GM12878 (cell line): ENCODE results near the gene BUB1.
"Not testable (repeated sequence)": the region's sequence is repeated elsewhere in the genome, so short reads cannot be mapped to it uniquely, and the experiment has no call there.

Experiments
- CEBPB ChIP-seq, 2 experiments: fragments of 150-350 bp in 1 of 2; IDR thresholded peaks; 2 replicates each; pipeline ENCODE4 v1.6.1; 2012 to 2014; ENCODE audit warnings: low read depth in 2 of 2, low read length in 2 of 2, borderline replicate concordance in 1 of 2, inconsistent platforms in 1 of 2
- EZH2 ChIP-seq: IDR thresholded peaks from 2 replicates; pipeline ENCODE4 v1.6.1; 2012; ENCODE audit warnings: low read depth, mild to moderate bottlenecking, control low read depth, inconsistent platforms, low read length, borderline replicate concordance; ENCODE audit not compliant: control insufficient read depth
- FOXM1 ChIP-seq: IDR thresholded peaks from 2 replicates; pipeline ENCODE4 v1.6.1; 2012; ENCODE audit warnings: low read depth, mild to moderate bottlenecking, inconsistent platforms, low read length, moderate library complexity
- IKZF1 ChIP-seq: fragments of 450-650 bp; conservative IDR thresholded peaks from 2 replicates; pipeline ENCODE4 v1.6.1; 2017; ENCODE audit warnings: antibody characterized with exemption, mild to moderate bottlenecking
- JUND ChIP-seq: IDR thresholded peaks from 2 replicates; pipeline ENCODE4 v1.6.1; 2012; ENCODE audit warnings: low read depth, mild to moderate bottlenecking, low read length, improper control_type of control experiment, moderate library complexity
- TAF1 ChIP-seq: IDR thresholded peaks from 2 replicates; pipeline ENCODE4 v1.6.1; 2011; ENCODE audit warnings: mild to moderate bottlenecking, low read depth, low read length, borderline replicate concordance
- TF ChIP-seq, protein P1 (sequence below): fragments of 450-650 bp; IDR thresholded peaks from 2 replicates; pipeline ENCODE4 v1.6.1; 2017; ENCODE audit warnings: mild to moderate bottlenecking, low read depth, inconsistent platforms; ENCODE audit not compliant: poor library complexity, severe bottlenecking

DNA sequence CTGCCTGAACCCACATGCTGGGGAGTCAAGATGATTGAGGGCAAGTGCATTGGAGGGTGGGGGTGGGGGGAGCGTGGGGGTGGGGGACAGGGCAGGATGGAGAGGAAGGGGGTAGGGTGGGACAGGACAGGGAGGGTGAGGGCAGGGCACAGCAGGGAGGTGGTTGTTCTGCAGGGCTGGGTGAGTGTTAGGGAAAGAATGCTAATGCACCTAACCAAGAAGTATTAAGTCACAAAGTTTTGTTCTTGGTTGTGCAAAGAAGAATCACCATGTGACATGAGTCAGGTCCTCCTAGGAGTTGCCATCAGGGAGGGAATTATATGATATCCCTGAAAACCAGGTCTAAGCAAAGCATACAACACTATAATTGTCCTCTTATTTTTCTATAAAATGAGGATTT is 63.9 kb downstream of the BUB1 start:
- TF ChIP-seq, protein P1, sequence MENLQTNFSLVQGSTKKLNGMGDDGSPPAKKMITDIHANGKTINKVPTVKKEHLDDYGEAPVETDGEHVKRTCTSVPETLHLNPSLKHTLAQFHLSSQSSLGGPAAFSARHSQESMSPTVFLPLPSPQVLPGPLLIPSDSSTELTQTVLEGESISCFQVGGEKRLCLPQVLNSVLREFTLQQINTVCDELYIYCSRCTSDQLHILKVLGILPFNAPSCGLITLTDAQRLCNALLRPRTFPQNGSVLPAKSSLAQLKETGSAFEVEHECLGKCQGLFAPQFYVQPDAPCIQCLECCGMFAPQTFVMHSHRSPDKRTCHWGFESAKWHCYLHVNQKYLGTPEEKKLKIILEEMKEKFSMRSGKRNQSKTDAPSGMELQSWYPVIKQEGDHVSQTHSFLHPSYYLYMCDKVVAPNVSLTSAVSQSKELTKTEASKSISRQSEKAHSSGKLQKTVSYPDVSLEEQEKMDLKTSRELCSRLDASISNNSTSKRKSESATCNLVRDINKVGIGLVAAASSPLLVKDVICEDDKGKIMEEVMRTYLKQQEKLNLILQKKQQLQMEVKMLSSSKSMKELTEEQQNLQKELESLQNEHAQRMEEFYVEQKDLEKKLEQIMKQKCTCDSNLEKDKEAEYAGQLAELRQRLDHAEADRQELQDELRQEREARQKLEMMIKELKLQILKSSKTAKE: not testable (repeated sequence)
- TF ChIP-seq CEBPB (IDR thresholded peaks at IDR 0.05; ENCODE audit: borderline replicate concordance in 1 of 2, low read depth in 2 of 2, low read length in 2 of 2); EZH2; FOXM1; TAF1; JUND; IKZF1: not testable (repeated sequence)
